AG09309 (cell line): ENCODE measurements around the gene DCUN1D5.

Experiments
- DNase-seq: peaks from one replicate; pipeline ENCODE4 v3.0.0-alpha.2; 2010; ENCODE audit warnings: low read depth
- H3K4me3 ChIP-seq: 2 replicates; pipeline ENCODE4 v1.5.1; 2011; ENCODE audit warnings: mild to moderate bottlenecking, low read depth, low read length, moderate library complexity; ENCODE audit not compliant: control insufficient read depth
- CTCF ChIP-seq: IDR thresholded peaks from 2 replicates; pipeline ENCODE4 v1.5.1; 2011; ENCODE audit warnings: mild to moderate bottlenecking, low read depth, low read length, inconsistent platforms; ENCODE audit not compliant: insufficient read depth, control insufficient read depth; ENCODE audit errors: missing control alignments

The DCUN1D5 gene

GRCh38 chr11:103050351-103050750 is 41.6 kb downstream of the DCUN1D5 start:
- no peak overlapping the region for H3K4me3 ChIP-seq
- no peak for DNase-seq
- TF ChIP-seq CTCF: no peak

GRCh38 chr11:103047837-103048236 is 44.1 kb downstream of the DCUN1D5 start:
- TF ChIP-seq CTCF: no peak
- no peak for DNase-seq
- no peak overlapping the region for H3K4me3 ChIP-seq

- DNase-seq: no peak
- TF ChIP-seq CTCF: no peak
- no peak overlapping the region for H3K4me3 ChIP-seq
Observed at GRCh38 chr11:103043826-103044678, 47.9 kb downstream of the DCUN1D5 start.

- no peak for DNase-seq
- no peak overlapping the region for H3K4me3 ChIP-seq
- TF ChIP-seq CTCF: no peak
Observed at GRCh38 chr11:103042161-103042560, 49.8 kb downstream of the DCUN1D5 start.

- peak; percentile 81 for DNase-seq
- peak; percentile 56 for TF ChIP-seq CTCF
- no peak overlapping the region for H3K4me3 ChIP-seq
Observed at GRCh38 chr11:103035791-103036434, 56.0 kb downstream of the DCUN1D5 start.

GRCh38 chr11:103035216-103035615 is 56.7 kb downstream of the DCUN1D5 start:
- no peak overlapping the region for H3K4me3 ChIP-seq
- DNase-seq: no peak
- no peak for TF ChIP-seq CTCF
